Measurements from ENCODE around the gene ZNF821.
A peak's percentile ranks its signal among the peaks of the same experiment; 100 is the strongest.
"Not testable (repeated sequence)": the region's sequence is repeated elsewhere in the genome, so short reads cannot be mapped to it uniquely, and the experiment has no call there.

The ZNF821 gene

GRCh38 chr16:71855937-71856662 lies 27.9 kb downstream of the ZNF821 start:
- no peak for DNase-seq

- no peak for DNase-seq
Observed at GRCh38 chr16:71854369-71854948, 29.5 kb downstream of the ZNF821 start.

GRCh38 chr16:71853413-71853812 lies 30.6 kb downstream of the ZNF821 start:
- DNase-seq = no peak

GRCh38 chr16:71852561-71852960 lies 31.4 kb downstream of the ZNF821 start:
- DNase-seq = no peak

GRCh38 chr16:71852158-71852557 lies 31.8 kb downstream of the ZNF821 start:
- DNase-seq = no peak

GRCh38 chr16:71851746-71852145 lies 32.2 kb downstream of the ZNF821 start:
- DNase-seq = no peak

- no peak for DNase-seq
Observed at GRCh38 chr16:71848622-71849021, 35.4 kb downstream of the ZNF821 start.

GRCh38 chr16:71847096-71847495 lies 36.9 kb downstream of the ZNF821 start:
- DNase-seq = no peak

- DNase-seq = peak; percentile 17
Observed at GRCh38 chr16:71846431-71846830, 37.6 kb downstream of the ZNF821 start.

GRCh38 chr16:71845639-71846430 lies 38.1 kb downstream of the ZNF821 start, which contains the start of gene ATXN1L:
Gene ATXN1L, plus strand, starts transcription at chr16:71845976. Its CDS starts 3,765 bp downstream, at chr16:71849741.
- DNase-seq = peak; percentile 97

GRCh38 chr16:71843572-71843971 lies 40.4 kb downstream of the ZNF821 start:
- DNase-seq = no peak

- DNase-seq = no peak
Observed at GRCh38 chr16:71840052-71840451, 43.9 kb downstream of the ZNF821 start.

- DNase-seq = no peak
Observed at GRCh38 chr16:71837150-71837549, 46.8 kb downstream of the ZNF821 start.

- no peak for DNase-seq
Observed at GRCh38 chr16:71834291-71834690, 49.7 kb downstream of the ZNF821 start.

GRCh38 chr16:71832112-71832511 lies 51.9 kb downstream of the ZNF821 start:
- not testable (repeated sequence) for DNase-seq

- not testable (repeated sequence) for DNase-seq
Observed at GRCh38 chr16:71831698-71832097, 52.3 kb downstream of the ZNF821 start.

- no peak for DNase-seq
Observed at GRCh38 chr16:71830359-71830758, 53.6 kb downstream of the ZNF821 start.

GRCh38 chr16:71826533-71827017 lies 57.4 kb downstream of the ZNF821 start:
- DNase-seq = no peak

GRCh38 chr16:71817155-71817500 lies 66.9 kb downstream of the ZNF821 start:
- DNase-seq = not testable (repeated sequence)

- no peak for DNase-seq
Observed at GRCh38 chr16:71811261-71811803, 72.7 kb downstream of the ZNF821 start.

- peak; percentile 45 for DNase-seq
Observed at GRCh38 chr16:71810155-71810530, 73.8 kb downstream of the ZNF821 start.
